ENCODE data around the gene FOSL2.

The FOSL2 gene

GRCh38 chr2:28392297-28393113 is at the start of gene FOSL2:
Gene FOSL2 (plus strand): TSS chr2:28392858. CDS start chr2:28393721, 863 bp downstream.
- in situ Hi-C loops (cut with MboI; ENCODE audit: low pct_unique_long_range_greater_than_20kb, low sequenced_read_pairs): no loop called here

GRCh38 chr2:28343184-28343942 is 49.3 kb upstream of the FOSL2 start:
- in situ Hi-C loops (cut with MboI; ENCODE audit: low pct_unique_long_range_greater_than_20kb, low sequenced_read_pairs): no loop called here
- DNase-seq: peak; percentile 79

More at GRCh38 chr2:28392297-28393113, at the start of gene FOSL2:
- peak; percentile 96 for DNase-seq

GRCh38 chr2:28343971-28344715 is 48.5 kb upstream of the FOSL2 start:
- in situ Hi-C loops (cut with MboI; ENCODE audit: low pct_unique_long_range_greater_than_20kb, low sequenced_read_pairs): no loop called here
- DNase-seq: no peak

DNA sequence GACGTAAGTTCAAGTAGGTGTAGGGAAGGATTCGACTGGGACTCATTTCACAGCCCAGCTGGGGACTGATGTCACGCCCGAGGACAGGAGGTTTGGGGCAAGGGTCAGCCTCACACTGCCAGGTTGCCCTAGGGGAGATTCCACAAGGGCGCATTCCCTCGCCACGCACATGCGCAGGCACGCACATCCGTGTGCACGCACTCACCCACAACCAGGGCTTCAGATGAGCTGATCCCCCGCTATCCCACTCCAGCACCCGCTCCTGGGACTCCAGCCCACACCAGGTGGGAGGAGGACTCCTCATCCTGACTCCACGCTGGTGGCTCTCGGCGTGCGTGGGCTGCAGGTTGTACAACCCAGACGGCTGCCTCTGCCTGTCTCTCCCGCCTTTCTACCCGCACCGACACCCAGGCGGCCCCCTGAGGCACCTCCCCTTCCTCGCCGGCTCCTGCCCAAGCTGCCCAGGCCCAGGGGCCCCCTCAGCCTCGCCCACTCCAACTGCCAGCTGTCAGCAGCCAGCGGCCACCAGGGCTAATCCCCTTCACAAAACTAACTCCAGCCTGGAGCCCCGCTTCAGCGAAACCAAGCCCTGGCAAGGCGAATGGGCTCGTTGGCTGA is 47.8 kb upstream of the FOSL2 start:
- in situ Hi-C loops (cut with MboI; ENCODE audit: low pct_unique_long_range_greater_than_20kb, low sequenced_read_pairs): no loop called here
- DNase-seq: no peak

DNA sequence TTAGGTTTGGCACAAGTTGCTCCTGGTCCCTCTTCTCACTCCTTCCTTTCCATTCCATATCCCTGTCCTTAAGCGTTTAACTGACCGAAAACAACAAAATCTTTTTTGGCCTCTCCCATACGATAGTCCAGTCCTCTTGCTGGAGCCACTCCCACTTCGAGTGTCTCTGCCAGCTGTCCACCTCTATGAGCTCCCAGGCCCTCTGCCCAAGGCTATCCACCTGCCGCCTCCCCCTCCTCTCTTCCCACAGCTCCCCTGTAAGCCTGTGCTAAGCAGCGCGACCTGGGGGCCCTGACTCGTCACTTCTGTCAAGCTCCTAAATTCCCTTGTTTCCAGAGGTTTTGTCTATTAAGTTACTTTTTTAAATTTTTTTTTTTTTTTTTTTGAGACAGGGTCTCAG is 47.0 kb upstream of the FOSL2 start:
- in situ Hi-C loops (cut with MboI; ENCODE audit: low pct_unique_long_range_greater_than_20kb, low sequenced_read_pairs): no loop called here
- DNase-seq: no peak

DNA sequence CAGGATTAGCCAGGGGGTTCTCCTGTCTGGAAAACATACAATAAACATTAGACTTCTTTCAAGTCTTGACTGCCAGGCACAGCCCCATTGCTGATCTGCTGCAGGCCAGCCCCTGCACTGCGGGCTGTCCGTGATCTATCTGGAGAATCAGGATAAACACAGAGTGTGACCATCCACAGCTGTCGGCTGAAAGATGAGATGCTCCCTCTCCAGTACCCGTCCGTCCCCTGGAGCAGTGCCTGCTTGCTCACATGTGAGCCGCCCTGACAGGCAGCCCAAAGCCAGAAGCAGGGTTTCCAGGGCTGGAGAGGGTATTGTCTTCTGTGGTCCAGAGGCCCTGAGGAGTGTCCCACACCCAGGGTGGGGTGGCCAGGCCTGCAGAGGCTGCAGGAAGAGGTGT is 46.1 kb upstream of the FOSL2 start:
- in situ Hi-C loops (cut with MboI; ENCODE audit: low pct_unique_long_range_greater_than_20kb, low sequenced_read_pairs): no loop called here
- DNase-seq: no peak

DNA sequence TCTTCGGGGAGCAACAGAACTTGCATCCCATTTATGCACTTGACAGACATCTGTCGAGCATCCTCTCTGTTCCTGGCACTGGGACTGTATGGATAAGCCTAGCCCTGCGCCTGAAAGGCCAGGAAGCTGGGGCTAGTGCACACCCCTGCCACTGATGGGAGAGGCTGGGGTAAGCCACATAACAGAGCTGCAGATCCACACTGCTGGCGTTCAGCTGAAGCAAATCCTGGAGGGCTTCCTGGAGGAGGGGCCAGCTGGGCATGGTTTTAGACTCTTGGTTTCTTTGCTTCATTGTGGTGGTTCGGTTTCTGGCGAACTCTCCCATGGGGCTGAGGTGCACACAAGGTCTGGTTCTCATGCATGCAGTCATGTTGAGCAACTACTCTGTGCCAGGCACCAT is 45.5 kb upstream of the FOSL2 start:
- in situ Hi-C loops (cut with MboI; ENCODE audit: low pct_unique_long_range_greater_than_20kb, low sequenced_read_pairs): no loop called here
- DNase-seq: no peak

GRCh38 chr2:28347596-28347995 is 45.1 kb upstream of the FOSL2 start:
- DNase-seq: no peak
- in situ Hi-C loops (cut with MboI; ENCODE audit: low pct_unique_long_range_greater_than_20kb, low sequenced_read_pairs): no loop called here

DNA sequence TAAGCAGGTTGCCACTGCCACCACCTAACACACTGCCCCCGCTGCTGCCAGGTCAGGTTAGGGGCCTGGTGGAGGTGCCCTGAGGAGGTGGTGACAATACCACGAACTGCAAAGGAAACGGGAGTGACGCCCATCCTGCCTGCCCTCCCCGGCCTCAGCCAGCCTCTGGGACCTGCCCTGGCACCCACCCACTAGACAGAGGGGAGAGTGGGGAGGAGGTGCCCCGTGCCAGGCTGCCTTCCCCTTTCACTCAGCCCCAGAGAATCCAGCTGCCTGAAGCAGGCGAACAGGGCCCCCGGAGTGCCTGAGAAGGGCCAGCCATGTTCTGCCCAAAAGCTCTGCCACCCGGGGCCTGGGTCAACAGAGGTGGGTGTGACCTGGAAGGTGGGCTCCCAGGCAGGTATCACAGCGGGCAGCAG is 44.5 kb upstream of the FOSL2 start:
- DNase-seq: no peak
- in situ Hi-C loops (cut with MboI; ENCODE audit: low pct_unique_long_range_greater_than_20kb, low sequenced_read_pairs): no loop called here

DNA sequence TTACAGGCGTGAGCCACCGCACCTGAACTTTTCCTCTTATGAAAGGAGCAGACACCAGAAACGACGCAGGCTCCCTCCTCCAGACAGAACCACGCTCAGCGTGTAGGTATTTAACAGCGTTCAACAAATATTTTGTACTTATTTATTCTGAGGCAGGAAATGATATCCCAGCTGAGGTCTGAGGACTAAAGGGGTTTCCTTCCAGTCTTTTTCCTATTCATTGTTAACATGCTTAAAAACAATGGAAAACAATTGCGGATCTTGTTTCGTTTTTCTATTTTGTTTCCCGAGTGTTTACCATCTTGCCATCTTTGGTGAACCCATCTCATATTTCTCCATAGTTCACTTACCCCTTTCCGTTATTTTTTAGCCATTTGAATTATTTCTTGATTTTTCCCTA is 43.7 kb upstream of the FOSL2 start:
- in situ Hi-C loops (cut with MboI; ENCODE audit: low pct_unique_long_range_greater_than_20kb, low sequenced_read_pairs): no loop called here
- DNase-seq: no peak

- in situ Hi-C loops (cut with MboI; ENCODE audit: low pct_unique_long_range_greater_than_20kb, low sequenced_read_pairs): no loop called here
- no peak for DNase-seq
Measured at GRCh38 chr2:28349546-28350165, 43.0 kb upstream of the FOSL2 start.

GRCh38 chr2:28350196-28350595 is 42.5 kb upstream of the FOSL2 start:
- in situ Hi-C loops (cut with MboI; ENCODE audit: low pct_unique_long_range_greater_than_20kb, low sequenced_read_pairs): no loop called here
- DNase-seq: no peak

GRCh38 chr2:28350791-28351285 is 41.8 kb upstream of the FOSL2 start:
- in situ Hi-C loops (cut with MboI; ENCODE audit: low pct_unique_long_range_greater_than_20kb, low sequenced_read_pairs): no loop called here

GRCh38 chr2:28351621-28352020 is 41.0 kb upstream of the FOSL2 start:
- in situ Hi-C loops (cut with MboI; ENCODE audit: low pct_unique_long_range_greater_than_20kb, low sequenced_read_pairs): no loop called here
- no peak for DNase-seq

More at GRCh38 chr2:28350791-28351285, 41.8 kb upstream of the FOSL2 start:
- no peak for DNase-seq

- in situ Hi-C loops (cut with MboI; ENCODE audit: low pct_unique_long_range_greater_than_20kb, low sequenced_read_pairs): no loop called here
Measured at GRCh38 chr2:28352104-28352503, 40.6 kb upstream of the FOSL2 start.

GRCh38 chr2:28352610-28353195 is 40.0 kb upstream of the FOSL2 start:
- in situ Hi-C loops (cut with MboI; ENCODE audit: low pct_unique_long_range_greater_than_20kb, low sequenced_read_pairs): no loop called here
- DNase-seq: no peak

More at GRCh38 chr2:28352104-28352503, 40.6 kb upstream of the FOSL2 start:
- no peak for DNase-seq

DNA sequence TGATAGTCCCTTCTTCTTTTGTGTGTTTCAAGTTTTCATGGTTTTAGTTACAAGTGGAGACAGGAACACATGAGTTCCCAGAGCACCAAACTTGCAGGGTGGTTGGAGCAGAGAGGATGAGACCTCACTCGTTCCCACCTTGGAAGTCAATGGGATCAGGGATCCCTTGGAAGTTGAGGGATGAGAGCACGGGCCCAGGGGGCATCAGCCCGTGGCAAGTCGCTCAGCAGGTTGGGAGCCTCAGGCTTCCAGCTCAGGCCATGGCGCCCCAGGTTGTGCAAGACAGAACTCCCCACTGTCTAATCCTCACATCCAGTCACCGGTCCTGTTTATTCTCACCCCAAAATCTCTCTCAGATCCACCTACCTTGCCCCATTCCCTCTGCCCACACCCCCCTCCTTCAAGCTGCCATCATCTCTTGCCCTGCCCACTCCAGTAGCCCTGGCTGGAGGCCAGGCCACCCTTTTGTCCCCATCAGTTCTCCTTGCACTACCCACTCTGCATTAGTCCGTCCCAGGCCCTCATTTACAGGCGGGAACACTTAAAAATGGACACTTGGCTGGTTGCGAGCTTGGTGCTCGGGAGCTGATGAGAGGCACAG is 37.6 kb upstream of the FOSL2 start:
- in situ Hi-C loops (cut with MboI; ENCODE audit: low pct_unique_long_range_greater_than_20kb, low sequenced_read_pairs): no loop called here
- DNase-seq: no peak

DNA sequence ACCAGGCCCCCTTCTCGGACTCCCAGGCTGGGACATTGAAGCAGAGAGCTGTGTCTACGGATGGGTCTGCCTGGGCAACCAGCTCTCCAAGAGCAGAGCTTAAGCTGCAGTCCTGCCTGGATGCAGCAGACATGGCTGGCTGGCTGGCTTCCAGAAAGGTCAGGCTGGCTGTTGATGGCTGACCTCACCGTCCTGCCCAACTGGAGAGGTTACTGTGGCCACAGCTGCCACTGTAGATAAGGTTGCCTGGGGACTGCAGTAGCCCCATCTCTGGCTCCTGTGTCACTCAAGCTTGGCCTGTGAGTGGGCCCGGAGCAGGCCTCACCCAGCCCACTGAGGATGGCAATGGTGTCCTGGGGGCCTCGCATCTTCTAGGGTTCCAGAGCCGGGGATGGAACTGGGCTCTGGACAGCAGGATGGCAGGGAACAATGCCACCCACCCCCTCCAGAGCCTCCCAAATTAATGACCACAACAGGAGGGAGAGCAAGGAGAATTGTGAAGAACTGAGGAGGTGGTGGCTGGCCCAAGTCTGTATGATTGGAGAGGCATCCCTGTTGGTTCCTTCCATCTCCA is 37.0 kb upstream of the FOSL2 start:
- no peak for DNase-seq
- in situ Hi-C loops (cut with MboI; ENCODE audit: low pct_unique_long_range_greater_than_20kb, low sequenced_read_pairs): no loop called here

Measured in KBM-7 (cell line).